Measurements from ENCODE around the gene SYNPO.

DNA sequence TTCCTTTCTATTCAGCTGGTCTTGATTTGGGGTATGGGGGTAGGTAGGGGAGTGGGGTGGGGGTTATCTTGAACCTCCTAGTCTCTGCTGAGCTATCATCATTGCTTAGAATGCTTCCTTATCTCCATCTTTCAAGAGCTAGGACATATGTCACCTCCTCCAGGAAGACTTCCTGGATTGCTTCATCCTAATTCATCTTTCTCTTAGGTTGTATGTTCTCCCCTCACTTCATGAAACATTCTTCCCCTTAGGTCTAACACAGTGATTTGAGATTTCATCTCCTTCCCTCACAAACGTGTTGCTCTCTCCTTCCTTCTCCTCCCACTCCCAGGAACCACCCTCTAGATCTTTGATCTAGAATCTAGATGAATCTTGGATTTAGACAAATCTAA, 2.4 kb upstream of the SYNPO start:
- TF ChIP-seq CTCF (IDR thresholded peaks at IDR 0.05) (no peak), POLR2A (IDR thresholded peaks at IDR 0.05; ENCODE audit: low read depth) (no peak), POLR2AphosphoS5 (IDR thresholded peaks at IDR 0.05) (no peak)
